ENCODE data around the gene CSNK1D.

The CSNK1D gene

DNA sequence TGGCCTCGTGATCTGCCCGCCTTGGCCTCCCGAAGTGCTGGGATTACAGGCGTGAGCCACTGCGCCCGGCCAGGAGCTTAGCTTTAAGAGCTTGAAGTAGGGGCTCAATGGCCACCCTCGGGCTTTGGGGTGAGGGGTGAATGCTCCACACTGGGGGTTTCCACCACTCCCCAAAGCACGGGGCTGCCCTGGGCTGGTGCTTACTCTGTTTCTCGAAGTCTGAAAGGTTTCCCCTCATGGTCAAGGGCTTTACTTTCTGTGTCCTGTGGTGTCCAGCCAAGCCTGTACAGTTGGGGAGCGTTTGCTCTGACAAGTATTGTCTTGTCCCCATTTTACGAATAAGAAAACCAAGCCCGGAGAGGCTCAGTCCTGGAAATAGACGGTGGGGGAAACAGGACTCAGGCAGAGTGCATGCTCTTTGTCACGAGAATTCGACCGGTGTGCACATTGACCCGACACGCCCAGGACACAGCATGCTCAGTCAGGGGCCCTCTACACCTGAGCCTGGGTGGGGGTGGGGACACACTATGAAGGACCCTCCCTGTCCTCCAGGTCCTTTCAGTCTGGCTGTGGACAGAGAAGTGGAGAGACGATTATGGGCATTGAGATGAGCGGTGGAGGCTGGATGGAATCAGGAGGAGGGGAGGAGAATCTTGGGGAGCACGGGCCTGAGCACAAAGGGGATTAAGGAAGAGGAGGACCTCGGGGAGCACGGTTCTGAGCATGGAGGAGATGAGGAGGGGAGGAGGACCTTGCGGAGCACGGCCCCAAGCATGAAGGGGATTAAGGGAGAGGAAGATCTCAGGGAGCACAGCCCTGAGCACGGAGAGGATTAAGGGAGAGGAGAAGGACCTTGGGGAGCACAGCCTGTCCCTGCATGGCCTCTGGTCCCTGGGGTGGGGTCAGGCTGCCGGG is 36.4 kb upstream of the CSNK1D start:
- no peak for DNase-seq

DNA sequence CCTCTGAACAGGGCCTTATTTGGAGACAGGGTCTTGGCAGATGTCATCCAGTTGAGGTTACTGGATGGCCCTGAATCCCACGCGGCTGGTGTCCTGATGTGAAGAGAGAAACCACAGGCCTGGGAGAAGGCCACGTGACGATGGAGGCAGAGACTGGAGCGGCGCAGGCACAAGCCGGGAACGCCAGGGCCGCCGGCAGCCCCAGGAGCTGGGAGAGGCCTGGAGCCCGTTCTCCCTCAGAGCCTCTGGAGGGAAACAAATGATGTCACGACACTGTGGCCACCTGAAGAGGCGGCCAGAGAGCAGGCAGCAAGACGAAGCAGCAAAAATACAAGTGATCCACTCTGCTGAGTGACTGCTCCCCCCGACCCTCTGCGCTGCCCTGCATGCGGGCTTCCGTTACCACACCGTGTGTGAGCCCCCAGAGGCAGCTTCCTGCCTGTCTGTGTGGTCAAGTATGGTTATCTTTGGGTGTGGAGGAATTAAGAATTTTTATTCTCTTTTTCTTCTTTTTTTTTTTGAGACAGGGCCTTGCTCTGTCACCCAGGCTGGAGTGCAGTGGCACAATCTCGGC is 32.3 kb upstream of the CSNK1D start:
- DNase-seq = no peak

DNA sequence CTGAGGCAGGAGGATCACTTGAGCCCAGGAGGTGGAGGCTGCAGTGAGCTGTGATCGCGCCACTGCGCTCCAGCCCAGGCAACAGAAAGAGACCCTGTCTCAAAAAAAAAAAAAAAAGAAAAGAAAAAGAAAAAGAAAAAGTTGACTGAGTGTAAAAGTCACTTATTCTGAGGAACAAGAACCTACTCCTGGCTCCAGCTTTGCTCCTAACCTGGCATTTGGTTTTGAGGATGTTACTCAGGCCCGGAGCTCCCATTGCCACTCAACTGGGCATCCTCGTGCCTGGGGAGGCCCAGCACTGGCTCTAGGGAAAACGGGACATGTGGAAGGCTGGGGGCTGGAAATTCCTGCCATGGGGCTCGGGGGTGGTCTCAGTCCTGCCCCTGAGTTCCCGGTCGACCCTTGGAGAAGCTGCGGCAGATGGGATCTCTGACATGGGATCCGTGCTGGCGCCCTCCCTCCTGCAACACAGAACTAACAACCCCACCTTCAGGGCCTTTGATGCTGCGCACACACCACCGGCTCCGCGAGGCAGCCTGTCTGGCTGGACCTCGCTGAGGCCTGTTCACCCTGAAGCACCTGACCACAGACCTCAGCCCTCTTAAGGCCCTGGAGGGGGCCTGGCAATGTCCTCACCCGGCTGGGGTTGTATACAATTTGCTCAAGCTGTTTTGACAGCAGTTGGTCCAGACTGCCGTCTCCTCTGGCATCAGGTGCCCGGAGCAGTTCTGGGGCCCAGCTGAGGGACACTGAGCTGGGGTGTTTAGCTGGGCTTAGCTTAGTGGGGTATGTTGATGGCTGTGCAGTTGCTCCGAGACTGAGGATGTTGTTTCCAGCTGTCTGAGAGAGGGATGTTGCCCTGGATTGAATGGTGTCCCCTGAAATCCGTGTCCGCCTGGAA is 31.6 kb upstream of the CSNK1D start:
- DNase-seq = no peak

GRCh38 chr17:82303944-82304808 is 30.7 kb upstream of the CSNK1D start:
- no peak for DNase-seq

DNA sequence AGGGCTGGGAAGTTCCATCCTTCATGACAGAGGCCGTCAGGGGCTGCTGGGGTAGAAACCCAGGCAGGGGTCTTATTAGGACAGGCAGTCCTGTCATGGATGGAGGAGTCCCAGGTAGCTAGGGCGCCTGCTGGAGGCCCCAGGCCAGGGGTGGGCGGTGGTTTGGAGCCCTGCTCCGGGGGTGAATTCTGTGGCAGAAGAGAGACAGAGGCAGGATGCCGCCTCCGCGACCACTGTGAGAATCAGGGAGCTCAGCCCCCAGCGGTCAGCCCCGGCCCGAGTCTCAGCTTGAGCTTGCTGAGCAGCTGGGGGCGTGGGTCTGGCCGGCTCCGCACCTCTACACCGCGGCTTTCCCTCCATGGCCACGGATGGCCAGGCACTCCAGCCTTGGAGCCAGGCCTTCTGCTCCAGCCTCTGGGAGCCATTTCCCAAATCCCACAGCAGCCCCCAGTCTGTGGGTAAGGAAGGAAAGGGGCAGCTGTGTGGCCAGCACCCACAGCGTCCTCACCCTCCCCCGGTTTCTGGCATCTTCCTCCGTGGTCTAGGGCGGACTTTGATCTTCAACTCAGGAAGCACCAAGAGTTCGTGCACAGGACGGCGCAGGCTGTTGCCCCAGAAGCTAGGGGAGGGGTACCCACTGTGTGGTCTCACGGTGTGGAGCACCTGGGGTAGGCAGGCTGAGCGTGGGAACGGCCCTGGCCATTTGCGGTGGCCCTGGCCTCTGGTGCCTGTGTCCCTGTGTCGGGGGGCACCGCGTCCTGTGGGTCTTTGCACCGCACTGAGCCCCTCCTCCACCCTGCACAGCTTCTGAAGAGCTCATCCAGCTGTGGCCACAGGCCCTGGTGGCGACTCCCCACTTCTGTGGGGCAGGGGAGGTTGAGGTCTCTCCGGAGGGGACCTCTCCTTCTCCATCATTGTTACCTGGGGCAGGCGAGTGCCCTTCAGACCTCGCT is 29.8 kb upstream of the CSNK1D start:
- DNase-seq = no peak

DNA sequence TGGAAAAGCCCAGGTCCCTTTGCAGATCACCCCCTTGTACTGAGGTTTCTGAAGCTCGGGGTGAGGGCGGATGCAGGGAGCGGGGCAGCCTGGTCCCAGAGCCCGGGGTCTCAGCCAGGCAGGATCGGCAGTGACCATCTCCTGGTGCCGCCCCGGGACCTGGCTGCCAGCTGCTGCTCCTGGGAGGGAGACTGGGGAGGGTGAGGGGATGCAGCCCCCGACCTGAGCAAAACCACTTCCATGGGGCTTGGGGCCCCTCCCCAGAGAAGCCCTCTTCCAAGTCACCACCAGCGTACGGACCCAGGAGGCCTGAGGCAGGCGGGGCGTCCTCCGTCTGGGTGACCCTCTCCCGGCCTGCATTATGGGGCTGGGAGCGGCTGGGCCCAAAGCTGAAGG is 29.1 kb upstream of the CSNK1D start:
- no peak for DNase-seq

DNA sequence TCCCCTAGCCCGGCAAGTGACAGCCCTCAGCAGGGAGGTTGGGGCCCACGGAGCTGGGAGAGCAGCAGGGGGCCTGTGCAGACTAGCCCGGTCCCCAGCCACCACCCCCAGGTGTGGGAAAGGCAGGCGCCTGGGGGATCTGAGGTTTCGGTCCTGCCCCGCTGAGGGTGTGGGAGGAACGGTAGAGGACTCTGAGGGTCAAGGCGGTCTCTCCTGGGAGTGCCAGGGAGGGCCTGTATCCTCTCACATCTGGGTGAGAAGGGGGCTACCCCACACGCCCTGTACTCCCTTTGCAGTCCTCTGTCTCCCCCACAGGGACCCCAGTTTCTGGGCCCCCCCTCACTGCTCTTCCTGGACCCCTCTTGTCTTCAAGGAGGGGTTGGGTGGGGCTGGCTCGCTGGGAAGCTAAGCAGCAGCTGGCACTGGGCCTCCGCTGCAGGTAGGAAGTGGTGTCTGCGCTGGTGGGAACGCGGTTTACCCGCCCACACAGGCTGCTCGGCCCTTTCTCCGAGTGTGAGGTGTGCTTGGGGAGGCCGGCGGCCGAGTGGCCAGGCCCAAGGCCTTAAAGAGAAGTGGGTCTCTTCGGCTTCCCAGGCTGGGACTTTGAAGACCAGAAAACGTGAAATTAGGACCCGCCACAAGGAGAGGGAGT is 28.5 kb upstream of the CSNK1D start:
- no peak for DNase-seq

- no peak for DNase-seq
These were observed 27.9 kb upstream of the CSNK1D start for GRCh38 chr17:82301300-82301915.

- DNase-seq = peak; percentile 55
These were observed 27.3 kb upstream of the CSNK1D start for GRCh38 chr17:82300707-82301270.

GRCh38 chr17:82300228-82300627 is 26.7 kb upstream of the CSNK1D start:
- no peak for DNase-seq

DNA sequence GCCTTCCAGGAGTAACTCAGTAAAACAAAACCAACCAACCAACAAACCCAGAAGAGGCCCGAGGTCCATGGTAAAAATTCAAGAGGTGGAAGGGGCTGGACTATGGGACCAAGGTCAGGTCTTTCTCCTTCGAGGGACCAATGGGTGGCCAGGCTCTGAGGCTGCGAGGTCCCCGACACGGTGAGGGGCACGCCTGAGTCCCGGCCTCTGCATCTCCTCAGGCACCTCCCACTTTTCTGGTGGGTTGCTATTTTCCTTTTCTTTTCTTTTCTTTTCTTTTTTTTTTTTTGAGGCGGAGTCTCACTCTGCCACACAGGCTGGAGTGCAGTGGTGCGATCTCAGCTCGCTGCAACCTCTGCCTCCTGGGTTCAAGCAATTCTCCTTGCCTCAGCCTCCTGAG is 26.0 kb upstream of the CSNK1D start:
- DNase-seq = no peak

GRCh38 chr17:82298538-82299421 is 25.3 kb upstream of the CSNK1D start:
- no peak for DNase-seq

DNA sequence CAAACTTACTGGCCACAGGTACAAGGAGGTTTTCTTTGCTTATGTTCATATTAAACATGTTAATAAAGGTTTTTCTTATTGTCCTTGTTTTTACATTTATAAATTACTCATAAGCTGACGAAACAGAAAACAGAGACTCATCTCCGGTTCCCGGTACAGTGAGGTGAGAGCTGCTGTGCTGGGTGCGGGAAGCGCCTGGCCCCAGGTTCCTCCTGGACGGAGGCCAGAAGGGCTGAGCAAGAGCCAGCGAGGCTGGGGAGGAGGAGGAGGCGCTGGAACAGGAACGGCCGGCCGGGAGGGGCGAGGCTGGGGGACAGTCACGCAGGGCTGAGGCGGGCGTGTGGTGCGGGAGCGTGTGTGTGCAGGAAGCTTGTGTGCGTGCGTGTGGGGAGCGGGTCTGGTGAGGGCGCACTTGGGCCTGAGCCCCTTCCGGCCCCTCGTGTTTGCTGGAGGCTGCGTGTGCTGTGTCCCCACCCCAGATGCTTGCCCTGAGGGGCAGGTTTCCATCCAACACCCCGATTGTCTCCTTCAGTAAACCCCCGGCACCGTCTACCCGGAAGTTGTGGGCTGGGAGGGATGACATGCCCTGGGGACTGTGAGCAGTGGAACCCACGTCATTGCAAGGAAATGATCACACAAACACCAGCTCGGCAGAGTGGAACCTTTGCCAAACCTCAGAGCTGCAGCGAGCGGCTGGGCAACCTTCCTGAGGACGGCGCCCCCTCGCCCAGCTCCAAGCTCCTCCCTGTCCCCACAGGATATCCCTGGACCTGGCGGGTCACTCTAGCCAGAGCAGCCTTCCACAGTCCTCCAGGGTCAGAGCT is 24.4 kb upstream of the CSNK1D start:
- peak; percentile 52 for DNase-seq

GRCh38 chr17:82297280-82297713 is 23.8 kb upstream of the CSNK1D start:
- no peak for DNase-seq

DNA sequence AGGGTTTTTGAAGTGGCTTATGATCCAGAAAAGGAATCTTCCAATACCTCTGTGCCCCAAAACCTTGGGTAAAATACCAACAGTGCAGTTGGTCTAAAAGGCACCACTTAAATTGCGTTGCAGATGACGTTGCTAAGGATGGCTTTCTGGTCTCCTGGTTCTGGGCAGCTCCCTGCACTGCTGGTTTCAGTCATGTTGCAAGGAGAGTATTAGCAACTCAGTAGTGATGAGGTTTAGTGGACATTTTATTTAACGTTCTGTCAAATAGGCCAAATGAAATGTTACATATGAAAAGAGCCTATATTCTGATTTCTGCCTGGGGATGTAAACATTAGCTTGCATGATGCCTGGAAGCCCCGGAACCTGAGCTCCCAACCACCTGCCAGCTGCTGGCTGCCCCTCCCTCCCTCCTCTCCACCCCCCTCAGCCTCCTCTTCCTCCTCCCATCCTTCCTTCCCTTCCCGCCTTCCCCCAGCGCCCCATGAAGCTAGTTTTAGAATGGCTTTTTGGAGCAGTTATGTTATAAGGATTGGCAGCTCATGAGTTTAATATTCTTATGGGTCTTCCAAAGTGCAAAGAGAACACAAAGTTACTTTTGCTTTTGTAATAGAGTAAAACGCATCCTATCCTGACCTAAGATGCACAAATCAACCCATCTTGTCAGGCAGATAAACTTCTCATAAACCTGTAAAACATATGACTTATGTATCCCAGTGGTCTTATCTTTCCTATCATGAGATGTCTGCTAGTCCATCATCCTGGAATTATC is 23.2 kb upstream of the CSNK1D start:
- no peak for DNase-seq

DNA sequence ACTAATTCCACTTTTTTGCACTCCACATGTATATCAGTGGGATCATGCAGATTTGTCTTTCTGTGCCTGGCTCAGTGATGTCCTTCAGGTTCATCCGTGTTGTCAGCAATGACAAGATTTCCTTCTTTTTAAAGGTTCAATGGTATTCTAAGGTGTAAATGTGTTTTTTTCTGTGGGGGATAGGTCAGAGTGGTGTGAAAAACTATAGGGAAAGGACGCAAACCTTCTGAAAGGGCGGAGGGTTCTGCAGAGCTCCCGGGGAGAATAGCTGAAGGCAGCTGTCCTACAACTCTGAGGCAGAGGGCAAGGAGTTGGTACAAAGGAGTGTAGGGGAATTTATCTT is 21.9 kb upstream of the CSNK1D start:
- DNase-seq = no peak

Data from NCI-H345 (cell line).